ENCODE measurements around the gene CMTM3.

Gene CMTM3

GRCh38 chr16:66605177-66605978 lies 874 bp downstream of the CMTM3 start:
- Histone ChIP-seq H3K9me2 (ENCODE audit: low read depth, low read length) (no peaks in the 10 kb centered on the region), H3K27ac (ENCODE audit: low read depth, low read length, poor library complexity, severe bottlenecking) (no peak overlapping the region), H3K4me3 (ENCODE audit: low read depth, low read length, poor library complexity, severe bottlenecking) (peak overlapping the region; percentile 74), H3K27me3 (ENCODE audit: insufficient read depth, low read length) (no peaks in the 10 kb centered on the region; the same call in 1 of the 2 replicates), H3K4me1 (ENCODE audit: insufficient read depth, low read length, severe bottlenecking) (peaks cover 28% of the 10 kb centered on the region), H3F3A (ENCODE audit: insufficient read depth, low read length) (no peaks in the 10 kb centered on the region), H4K20me1 (ENCODE audit: insufficient read depth, low read length) (no peaks in the 10 kb centered on the region), H3K36me3 (ENCODE audit: insufficient read depth, low read length) (peaks cover 8% of the 10 kb centered on the region), H3K9ac (ENCODE audit: low read length) (peak overlapping the region; percentile 77), H3K4me2 (ENCODE audit: low read length) (peak overlapping the region; percentile 69), H3K79me2 (ENCODE audit: insufficient read depth, low read length) (no peaks in the 10 kb centered on the region), H3K9me3 (ENCODE audit: low read length) (peaks cover 8% of the 10 kb centered on the region; the same call in 1 of the 2 replicates), H2AFZ (ENCODE audit: low read length) (no peak overlapping the region)
- no peak for TF ChIP-seq EZH2 (IDR thresholded peaks at IDR 0.05; ENCODE audit: borderline replicate concordance, low read length)
- TF ChIP-seq, protein P1, sequence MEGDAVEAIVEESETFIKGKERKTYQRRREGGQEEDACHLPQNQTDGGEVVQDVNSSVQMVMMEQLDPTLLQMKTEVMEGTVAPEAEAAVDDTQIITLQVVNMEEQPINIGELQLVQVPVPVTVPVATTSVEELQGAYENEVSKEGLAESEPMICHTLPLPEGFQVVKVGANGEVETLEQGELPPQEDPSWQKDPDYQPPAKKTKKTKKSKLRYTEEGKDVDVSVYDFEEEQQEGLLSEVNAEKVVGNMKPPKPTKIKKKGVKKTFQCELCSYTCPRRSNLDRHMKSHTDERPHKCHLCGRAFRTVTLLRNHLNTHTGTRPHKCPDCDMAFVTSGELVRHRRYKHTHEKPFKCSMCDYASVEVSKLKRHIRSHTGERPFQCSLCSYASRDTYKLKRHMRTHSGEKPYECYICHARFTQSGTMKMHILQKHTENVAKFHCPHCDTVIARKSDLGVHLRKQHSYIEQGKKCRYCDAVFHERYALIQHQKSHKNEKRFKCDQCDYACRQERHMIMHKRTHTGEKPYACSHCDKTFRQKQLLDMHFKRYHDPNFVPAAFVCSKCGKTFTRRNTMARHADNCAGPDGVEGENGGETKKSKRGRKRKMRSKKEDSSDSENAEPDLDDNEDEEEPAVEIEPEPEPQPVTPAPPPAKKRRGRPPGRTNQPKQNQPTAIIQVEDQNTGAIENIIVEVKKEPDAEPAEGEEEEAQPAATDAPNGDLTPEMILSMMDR (IDR thresholded peaks at IDR 0.05; ENCODE audit: low read length), result no peak; the same call in 1 of the 2 replicates

DNA sequence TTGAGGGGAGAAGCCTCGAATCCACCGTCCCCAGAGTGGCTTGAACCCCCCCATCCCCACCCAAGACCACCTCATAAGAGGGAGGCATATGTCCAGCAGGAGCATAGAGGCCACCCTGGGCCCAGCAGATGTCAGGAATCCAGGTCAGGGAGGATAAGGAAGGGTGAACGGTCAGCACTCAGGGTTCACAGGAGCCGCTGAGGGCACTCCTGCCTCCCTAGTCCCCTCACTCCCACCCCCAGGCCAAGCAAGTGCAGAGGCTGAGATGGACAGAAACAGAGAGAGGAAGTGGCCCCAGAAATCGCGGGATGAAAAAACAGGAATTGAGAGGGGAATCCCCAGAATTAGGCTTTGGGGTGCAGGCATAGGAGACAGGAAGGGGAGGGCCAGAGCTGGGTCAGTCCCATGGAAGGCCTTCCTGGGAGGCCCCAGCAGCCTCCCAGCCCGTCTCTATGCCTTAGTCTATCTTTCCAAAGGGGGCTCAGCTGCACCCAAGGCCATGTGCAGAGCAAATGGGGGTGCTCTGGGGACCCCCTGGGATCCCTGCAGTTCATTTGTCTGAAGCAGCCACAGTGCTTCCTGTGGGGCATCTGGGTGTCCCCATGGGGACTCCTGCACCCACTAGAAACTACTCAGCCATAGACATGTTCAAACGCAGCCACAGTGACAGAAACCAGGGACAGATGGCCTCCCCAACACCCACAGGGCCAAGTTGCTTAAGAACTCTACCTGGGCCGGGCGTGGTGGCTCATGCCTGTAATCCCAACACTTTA lies 1.7 kb downstream of the CMTM3 start:
- H2AFZ ChIP-seq (ENCODE audit: low read length), result no peak overlapping the region
- peaks cover 8% of the 10 kb centered on the region for H3K36me3 ChIP-seq (ENCODE audit: insufficient read depth, low read length)
- H3K9me3 ChIP-seq (ENCODE audit: low read length), result peaks cover 5% of the 10 kb centered on the region; the same call in 1 of the 2 replicates
- H3K4me3 ChIP-seq (ENCODE audit: low read depth, low read length, poor library complexity, severe bottlenecking), result peak overlapping the region; percentile 74
- no peaks in the 10 kb centered on the region for H3K9me2 ChIP-seq (ENCODE audit: low read depth, low read length)
- H3F3A ChIP-seq (ENCODE audit: insufficient read depth, low read length), result no peaks in the 10 kb centered on the region
- peaks cover 28% of the 10 kb centered on the region for H3K4me1 ChIP-seq (ENCODE audit: insufficient read depth, low read length, severe bottlenecking)
- no peaks in the 10 kb centered on the region for H4K20me1 ChIP-seq (ENCODE audit: insufficient read depth, low read length)
- no peaks in the 10 kb centered on the region for H3K79me2 ChIP-seq (ENCODE audit: insufficient read depth, low read length)
- no peak for TF ChIP-seq EZH2 (IDR thresholded peaks at IDR 0.05; ENCODE audit: borderline replicate concordance, low read length)
- TF ChIP-seq, protein P1 (IDR thresholded peaks at IDR 0.05; ENCODE audit: low read length), result no peak
- no peak overlapping the region for H3K27ac ChIP-seq (ENCODE audit: low read depth, low read length, poor library complexity, severe bottlenecking)
- peak overlapping the region; percentile 69 for H3K4me2 ChIP-seq (ENCODE audit: low read length)
- no peaks in the 10 kb centered on the region; the same call in 1 of the 2 replicates for H3K27me3 ChIP-seq (ENCODE audit: insufficient read depth, low read length)
- no peak overlapping the region; the same call in 1 of the 2 replicates for H3K9ac ChIP-seq (ENCODE audit: low read length)

DNA sequence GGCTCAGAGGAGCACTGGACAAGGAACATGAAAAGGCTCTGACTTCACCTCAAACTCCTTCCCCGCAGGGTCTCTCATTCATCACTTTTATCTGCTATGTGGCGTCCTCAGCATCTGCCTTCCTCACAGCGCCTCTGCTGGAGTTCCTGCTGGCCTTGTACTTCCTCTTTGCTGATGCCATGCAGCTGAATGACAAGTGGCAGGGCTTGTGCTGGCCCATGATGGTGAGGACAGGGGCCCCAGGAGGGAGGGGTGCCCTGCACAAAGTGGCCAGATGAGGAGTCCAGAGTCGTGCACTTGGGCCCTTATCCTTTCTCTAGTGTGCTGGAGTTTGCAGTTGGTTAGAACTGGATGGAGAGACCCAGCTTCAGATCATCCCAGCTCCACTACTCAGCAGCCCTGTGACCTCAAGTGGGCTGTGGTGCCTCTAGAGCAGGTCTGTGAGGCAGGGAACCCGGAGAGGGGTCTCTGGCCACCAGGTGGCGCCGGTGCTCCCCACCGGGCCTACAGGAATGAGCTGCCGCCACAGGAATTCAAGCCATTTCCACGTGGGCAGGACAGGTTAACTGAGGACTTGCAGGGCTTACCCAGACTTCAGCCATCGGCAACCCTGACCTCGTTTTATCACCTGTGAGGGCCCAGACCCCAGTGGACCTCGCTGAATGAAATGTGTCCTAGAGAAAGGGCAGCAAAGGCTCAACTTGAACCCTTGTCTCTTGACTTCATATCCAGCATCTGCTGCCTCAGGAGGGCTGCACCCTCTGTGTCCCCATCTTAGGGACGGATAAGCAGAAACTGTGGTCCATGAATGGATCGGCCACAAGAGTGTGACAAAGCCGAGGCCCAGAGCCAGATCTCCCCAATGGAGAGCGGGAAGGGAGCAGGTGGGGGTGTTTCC lies 4.0 kb downstream of the CMTM3 start:
- H3K27ac ChIP-seq (ENCODE audit: low read depth, low read length, poor library complexity, severe bottlenecking), result no peak overlapping the region
- no peak overlapping the region for H3K9ac ChIP-seq (ENCODE audit: low read length)

More for the DNA sequence above, 4.0 kb downstream of the CMTM3 start:
- Histone ChIP-seq H3K4me2 (ENCODE audit: low read length) (no peak overlapping the region), H3K4me3 (ENCODE audit: low read depth, low read length, poor library complexity, severe bottlenecking) (no peak overlapping the region), H3K27me3 (ENCODE audit: insufficient read depth, low read length) (no peaks in the 10 kb centered on the region), H2AFZ (ENCODE audit: low read length) (no peak overlapping the region), H4K20me1 (ENCODE audit: insufficient read depth, low read length) (no peaks in the 10 kb centered on the region), H3K79me2 (ENCODE audit: insufficient read depth, low read length) (no peaks in the 10 kb centered on the region), H3K4me1 (ENCODE audit: insufficient read depth, low read length, severe bottlenecking) (peaks cover 26% of the 10 kb centered on the region), H3K9me3 (ENCODE audit: low read length) (no peaks in the 10 kb centered on the region), H3K36me3 (ENCODE audit: insufficient read depth, low read length) (peaks cover 25% of the 10 kb centered on the region), H3F3A (ENCODE audit: insufficient read depth, low read length) (no peaks in the 10 kb centered on the region), H3K9me2 (ENCODE audit: low read depth, low read length) (no peaks in the 10 kb centered on the region)
- TF ChIP-seq, protein P1 (IDR thresholded peaks at IDR 0.05; ENCODE audit: low read length), result peak; percentile 91
- no peak for TF ChIP-seq EZH2 (IDR thresholded peaks at IDR 0.05; ENCODE audit: borderline replicate concordance, low read length)

All from OCI-LY1 (cell line).